Stimulated activated CD8-positive, alpha-beta memory T cell treated with anti-CD3 and anti-CD28 coated beads, Interleukin-7, amount 100 ng/mL, for 48 hours (primary cell): ENCODE data around the gene APEX1.

Experiments
- DNase-seq, 2 donors: peaks; one replicate each; pipeline ENCODE4 v3.0.0-alpha.2; 2020; ENCODE audit warnings: low read depth in 1 of 2; ENCODE audit errors: extremely low read depth in 1 of 2

APEX1 gene

DNA sequence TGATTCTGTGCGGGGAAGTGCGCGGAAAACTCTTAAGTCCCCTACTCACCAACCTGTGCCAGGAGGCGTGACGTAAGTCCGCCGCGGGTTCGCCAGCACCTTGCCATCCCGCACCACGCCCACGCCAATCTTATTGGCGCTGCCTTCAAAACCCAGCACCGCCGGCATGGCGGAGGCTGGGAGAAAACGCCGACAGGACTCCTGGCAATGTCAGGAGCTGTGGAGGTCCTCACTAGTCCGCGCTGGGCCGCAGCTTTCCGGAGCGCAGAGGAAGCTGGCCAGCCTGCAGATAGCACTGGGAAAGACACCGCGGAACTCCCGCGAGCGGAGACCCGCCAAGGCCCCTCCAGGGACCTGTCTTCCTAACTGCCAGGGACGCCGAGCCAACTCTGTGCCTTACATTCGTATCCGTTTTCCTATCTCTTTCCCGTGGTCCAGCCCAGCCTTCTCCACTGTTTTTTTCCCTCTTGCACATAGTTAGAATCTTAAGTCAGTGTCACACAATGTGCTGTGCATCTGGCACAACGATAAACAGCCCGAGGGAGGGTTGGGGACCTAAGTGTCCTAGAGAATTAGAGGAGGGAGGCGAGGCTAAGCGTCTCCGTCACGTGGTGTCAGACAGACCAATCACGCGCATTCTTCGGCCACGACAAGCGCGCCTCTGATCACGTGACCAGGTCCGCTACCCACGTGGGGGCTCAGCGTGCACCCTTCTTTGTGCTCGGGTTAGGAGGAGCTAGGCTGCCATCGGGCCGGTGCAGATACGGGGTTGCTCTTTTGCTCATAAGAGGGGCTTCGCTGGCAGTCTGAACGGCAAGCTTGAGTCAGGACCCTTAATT, at the start of gene APEX1, which contains the start of gene OSGEP:
Gene APEX1, plus strand, starts transcription at position 711 of the 839 bp plus-strand sequence. CDS start 420 bp downstream, outside the sequence.
Gene OSGEP, minus strand, starts transcription at position 297 of the 839 bp plus-strand sequence. Its CDS starts 129 bp downstream, at position 168.
- peak; percentile 92 to 97 for DNase-seq

DNA sequence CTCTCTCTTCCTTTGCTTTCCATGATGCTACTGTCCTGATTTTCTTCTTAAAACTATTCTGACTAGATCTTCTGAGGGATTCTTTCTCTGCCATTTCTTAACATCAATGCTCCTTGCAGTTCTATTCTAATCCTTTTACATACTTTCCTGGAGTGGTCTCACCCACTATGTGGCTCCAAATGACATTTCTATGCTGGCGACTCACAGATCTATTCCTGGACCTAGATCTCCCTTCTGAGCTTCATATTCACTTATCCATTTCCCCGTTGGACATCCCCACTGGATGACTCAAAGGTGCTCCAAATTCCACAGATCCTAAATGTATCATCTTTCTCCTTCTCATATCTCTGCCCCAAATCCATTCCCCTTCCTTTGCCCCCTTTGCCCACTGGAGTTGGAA, 45.8 kb upstream of the APEX1 start:
- DNase-seq: no peak

GRCh38 chr14:20412411-20412810, 42.6 kb upstream of the APEX1 start:
- DNase-seq: no peak

- peak; percentile 60 to 68 for DNase-seq
Observed at GRCh38 chr14:20412876-20413743, 41.9 kb upstream of the APEX1 start, which contains the start of gene TEP1. TEP1 (minus strand) TSS chr14:20413501; CDS start chr14:20408439, 5,062 bp downstream.

DNA sequence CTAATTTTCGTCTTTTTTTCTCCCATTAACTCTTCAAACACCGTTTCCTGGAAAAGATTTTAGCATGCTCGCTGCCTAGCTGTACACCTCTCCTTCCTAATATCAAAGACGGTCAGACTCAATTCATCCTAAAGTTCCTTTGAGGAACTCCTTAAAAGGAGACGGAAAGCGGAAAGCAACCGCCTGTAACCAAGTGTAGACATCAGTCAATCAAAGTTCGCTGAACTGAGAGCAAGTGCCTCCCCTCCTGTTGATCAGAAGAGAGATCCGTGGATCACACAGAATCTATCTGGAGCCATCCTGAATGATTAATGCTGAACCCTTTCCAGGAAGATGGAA, 41.3 kb upstream of the APEX1 start:
- DNase-seq: no peak

DNA sequence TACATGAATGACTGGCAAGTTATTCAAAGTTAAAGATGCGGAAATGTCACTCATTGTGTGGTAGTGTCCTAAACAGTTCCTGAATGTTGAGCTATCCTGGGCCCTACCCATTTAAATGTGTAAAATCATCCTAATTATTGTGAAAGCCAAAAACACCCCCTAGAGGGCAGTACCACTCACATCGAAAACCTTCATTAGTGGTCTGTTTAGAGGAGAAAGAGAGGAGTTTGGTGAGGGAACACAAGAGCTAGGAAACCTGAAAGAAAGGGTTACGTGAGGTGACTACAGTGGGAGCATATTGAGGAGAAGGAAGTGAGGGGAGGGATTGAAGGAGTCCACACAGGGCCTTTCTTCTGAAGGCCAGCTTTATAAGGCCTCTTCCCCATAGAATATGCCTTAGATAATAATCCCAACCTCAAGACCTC, 39.2 kb upstream of the APEX1 start:
- DNase-seq: no peak

DNA sequence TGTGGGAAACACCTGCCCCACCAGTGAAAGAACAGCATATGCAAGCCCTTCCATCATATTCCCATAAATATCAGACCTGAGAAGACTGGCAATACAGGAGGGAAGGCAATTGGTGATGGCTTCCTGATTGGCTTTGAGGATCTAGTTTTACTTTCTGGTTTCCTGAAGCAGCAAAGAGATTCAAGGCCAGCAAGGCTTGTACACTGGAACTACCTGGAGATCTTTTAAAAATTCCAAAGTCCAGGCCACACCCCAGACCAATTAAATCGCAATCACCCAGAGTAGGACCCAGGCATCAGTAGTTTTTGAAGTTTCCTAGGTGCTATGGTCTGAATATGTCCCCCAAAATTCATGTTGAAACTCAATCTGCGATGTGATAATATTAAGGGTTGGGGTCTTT, 38.8 kb upstream of the APEX1 start:
- no peak for DNase-seq

DNA sequence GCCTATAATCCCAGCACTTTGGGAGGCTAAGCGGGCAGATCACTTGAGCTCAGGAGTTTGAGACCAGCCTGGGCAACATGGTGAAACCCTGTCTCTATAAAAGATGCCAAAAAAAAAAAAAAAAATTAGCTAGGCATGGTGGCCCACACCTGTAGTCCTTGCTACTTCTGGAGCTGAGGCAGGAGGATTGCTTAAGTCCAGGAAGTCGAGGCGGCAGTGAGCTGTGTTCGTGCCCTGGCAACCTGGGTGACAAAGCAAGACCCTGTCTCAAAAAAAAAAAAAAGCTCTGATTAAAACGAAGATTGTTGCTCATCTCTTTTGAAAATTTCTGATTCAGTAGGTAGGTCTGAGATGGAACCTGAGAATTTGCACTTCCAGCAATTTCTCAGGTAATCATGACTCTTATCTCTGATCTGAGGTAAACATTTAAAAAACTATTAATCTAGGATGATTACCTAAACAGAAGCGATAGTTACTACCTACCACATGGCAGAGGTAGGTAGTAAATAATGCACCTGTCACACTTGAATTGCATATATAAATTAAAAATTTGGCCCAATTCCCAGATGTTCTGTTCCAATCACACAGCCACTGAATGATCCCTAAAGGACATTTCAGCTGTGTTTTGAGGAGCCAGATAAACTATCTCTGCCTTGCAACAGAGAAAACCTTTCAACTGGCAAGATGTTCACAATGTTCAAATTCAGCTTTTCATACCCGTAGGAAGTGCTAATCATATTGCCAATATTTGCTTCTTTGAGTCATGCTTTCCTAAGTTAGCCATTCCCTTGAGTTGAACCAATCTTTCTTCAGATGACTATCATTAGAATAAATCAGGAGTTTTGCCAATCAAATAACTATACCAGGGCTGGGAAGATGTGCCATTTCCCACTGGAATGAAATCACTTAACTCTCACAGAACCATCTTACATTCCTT, 37.5 kb upstream of the APEX1 start:
- no peak for DNase-seq

DNA sequence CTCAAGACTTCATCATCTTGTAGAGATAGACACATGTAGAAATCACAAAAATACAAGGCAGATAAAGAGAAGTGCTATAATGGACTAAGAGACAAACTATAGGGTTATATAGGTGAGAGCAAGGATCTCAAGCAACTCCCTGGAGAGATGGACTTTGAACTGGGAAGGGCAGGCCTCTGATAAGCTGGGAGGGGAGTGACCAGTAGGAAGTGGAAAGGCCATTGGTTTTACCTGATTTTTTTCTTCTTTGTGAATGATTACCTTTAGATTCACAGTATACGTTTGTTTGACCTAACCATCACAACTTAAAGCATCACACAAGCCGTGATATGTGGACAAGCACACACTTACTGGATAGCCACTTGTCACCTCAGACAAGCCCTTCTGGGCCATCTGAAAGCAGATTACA, 36.5 kb upstream of the APEX1 start:
- DNase-seq: no peak

- no peak for DNase-seq
Observed at GRCh38 chr14:20419419-20419818, 35.6 kb upstream of the APEX1 start.

- no peak for DNase-seq
Observed at GRCh38 chr14:20421267-20421666, 33.8 kb upstream of the APEX1 start.

DNA sequence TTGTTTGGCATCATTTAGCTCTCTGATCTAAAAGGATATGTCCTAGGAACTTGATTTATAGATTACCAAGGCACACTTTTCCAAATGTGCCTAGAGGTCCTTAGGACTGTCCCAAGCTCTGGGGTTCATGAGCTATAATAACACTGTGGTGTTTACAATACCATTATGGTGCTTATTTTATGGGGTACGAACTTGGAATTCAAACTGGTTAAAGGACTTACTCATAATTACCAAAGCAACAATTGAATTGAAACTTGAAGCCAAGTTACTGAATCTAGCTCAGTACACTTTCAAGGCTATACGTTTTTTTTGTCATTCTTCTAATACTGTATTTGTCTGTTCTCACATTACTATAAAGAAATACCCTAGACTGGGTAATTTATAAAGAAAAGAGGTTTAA, 32.1 kb upstream of the APEX1 start:
- no peak for DNase-seq

- DNase-seq: no peak
Observed at GRCh38 chr14:20424851-20425250, 30.2 kb upstream of the APEX1 start.

- DNase-seq: no peak
Observed at GRCh38 chr14:20427231-20428009, 27.6 kb upstream of the APEX1 start.

DNA sequence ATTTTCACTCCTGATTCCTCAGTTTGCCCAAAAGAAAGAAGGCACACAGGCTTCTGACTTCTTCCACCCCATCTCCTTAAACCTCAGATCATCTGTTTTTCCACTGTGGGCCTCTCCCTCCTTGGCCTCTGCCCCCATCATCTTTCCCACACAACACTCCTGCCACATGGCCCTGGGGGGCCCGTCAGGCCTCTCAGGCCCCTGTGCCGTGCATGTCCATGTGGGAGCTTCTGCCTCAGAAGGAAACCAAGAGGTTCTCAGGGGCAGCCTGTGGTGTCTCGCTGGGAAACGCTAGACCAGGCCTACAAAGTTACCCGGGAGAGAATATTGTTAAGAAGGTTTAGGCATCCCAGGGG, 27.0 kb upstream of the APEX1 start:
- no peak for DNase-seq

- no peak for DNase-seq
Observed at GRCh38 chr14:20428802-20429201, 26.2 kb upstream of the APEX1 start.

GRCh38 chr14:20429801-20430669, 25.0 kb upstream of the APEX1 start:
- DNase-seq: no peak

GRCh38 chr14:20434701-20435581, 20.1 kb upstream of the APEX1 start:
- DNase-seq: no peak
